Amniotic stem cell (primary cell): ENCODE data around the gene RPS15A.
"Not testable (repeated sequence)": the region's sequence is repeated elsewhere in the genome, so short reads cannot be mapped to it uniquely, and the experiment has no call there.

Source experiments
- DNase-seq: peaks from one replicate; lab custom pipeline; 2025; lab: John Stamatoyannopoulos, UW

RPS15A gene

GRCh38 chr16:18797746-18798145 is 7.6 kb upstream of the RPS15A start:
- no peak for DNase-seq

GRCh38 chr16:18796377-18796776 is 6.2 kb upstream of the RPS15A start:
- DNase-seq = no peak

DNA sequence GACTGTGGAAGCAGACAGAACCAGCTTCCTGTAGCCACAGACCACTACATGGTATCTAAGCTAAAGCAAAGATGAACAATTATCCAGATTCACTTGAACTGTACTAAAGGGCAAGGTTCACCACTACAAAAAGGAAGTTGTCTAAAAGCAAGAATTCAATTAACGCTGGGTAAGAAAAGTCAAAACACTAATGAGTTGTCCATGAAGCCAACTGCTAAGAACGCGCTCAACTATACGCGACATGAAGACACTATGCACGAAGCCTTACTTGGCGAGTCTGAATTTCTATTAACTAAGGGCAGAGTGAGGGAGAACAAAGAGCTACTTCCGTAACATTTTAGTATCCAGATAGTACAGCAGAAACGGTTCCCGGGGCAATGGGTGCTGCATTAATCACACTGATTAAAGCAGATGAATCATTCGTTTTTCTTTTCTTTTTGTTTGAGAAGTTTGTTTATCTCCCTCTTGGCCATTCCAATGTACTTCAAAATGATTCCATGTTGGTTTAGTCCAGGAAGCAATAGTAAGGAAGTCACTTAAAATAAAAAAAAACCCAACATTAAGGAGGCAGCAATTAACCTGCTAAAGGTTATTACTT is 2.8 kb upstream of the RPS15A start:
- no peak for DNase-seq

GRCh38 chr16:18789515-18789849 is 652 bp downstream of the RPS15A start:
- DNase-seq = no peak

- DNase-seq = no peak
Observed at GRCh38 chr16:18788828-18789514, 1.2 kb downstream of the RPS15A start.

GRCh38 chr16:18784917-18785623 is 5.1 kb downstream of the RPS15A start:
- DNase-seq = no peak

- DNase-seq = no peak
Observed at GRCh38 chr16:18783430-18784341, 6.4 kb downstream of the RPS15A start.

DNA sequence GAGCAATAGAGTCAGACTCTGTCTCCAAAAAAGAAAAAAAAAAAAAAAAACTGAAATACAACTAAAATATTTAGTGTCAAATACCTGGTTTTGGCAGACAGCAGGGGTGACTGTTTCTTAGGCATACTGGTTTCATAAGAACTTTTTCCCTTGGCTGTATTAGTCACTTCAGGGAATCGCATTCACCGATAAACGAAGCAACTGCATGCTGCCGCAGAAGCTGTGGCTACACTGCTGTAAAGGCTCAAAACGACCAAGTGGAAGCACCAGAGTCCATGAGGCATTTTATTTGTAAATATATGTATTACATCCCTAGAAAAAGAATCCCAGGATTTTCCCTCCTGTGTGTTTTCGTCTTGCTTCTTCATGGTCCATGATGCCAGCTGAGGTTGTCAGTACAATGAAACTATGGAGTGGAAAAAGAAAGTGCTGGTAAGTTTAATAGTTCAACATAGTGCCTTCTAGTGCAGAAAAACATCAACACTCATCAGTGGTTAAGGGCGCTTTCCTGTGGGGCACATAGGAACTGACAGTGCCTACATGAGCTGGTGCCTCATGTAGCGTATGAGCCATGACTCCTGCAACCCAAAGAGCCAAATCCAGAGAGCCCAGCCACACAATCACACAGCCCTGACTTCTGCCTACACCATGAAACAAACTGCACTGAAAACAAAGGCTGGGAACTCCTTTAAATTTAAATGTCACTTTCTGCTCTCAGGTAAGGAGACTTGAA is 7.3 kb downstream of the RPS15A start:
- no peak for DNase-seq

- not testable (repeated sequence) for DNase-seq
Observed at GRCh38 chr16:18781232-18781631, 8.9 kb downstream of the RPS15A start.

DNA sequence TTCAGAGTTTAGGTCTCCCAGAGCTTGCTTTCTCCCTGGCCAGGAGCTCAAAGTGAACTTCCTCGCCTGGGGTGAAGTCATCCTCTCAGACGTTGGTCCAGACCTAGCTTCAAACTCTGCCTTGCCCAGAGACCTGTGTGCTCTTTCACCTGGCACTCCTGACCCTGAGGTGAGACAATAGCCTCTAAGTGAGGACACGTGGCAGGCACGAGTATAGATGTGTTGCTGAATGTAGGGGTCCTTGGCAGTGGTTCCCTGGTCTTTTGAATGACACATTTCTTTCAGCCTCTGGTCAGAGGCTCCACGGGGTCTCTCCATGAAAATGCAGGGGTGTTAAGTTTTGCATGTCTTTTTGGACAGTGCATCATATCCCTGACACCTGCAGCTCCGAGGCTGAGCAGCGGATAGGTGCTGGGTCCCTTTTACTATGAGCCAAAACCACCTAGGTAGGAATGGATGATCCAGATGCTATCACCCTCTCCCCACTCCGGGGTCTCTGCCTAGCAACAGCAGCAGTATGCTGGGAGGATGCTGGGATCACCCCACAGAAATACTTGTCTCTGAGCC is 9.6 kb downstream of the RPS15A start:
- not testable (repeated sequence) for DNase-seq

DNA sequence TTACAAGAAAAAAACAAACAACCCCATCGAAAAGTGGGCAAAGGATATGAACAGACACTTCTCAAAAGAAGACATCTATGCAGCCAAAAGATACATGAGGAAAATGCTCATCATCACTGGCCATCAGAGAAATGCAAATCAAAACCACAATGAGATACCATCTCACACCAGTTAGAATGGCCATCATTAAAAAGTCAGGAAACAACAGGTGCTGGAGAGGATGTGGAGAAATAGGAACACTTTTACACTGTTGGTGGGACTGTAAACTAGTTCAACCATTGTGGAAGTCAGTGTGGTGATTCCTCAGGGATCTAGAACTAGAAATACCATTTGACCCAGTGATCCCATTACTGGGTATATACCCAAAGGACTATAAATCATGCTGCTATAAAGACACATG is 12.5 kb downstream of the RPS15A start:
- not testable (repeated sequence) for DNase-seq

DNA sequence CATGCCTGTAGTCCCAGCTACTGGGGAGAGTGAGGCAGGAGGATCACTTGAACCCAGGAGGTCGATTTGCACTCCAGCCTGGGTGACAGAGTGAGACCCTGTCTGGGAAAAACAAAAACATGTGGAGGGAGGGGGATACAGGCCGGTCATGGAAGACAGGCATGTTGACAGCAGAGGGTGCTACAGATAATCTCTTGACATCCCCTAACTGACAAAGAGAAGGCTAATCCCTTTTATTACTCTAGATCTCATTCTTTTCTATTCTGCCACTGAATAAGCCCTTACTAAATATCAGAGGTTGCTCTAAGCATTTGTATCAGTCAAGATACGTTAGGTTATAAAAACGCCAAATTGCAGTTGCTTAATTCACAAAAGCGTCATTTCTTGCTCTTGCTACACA is 13.8 kb downstream of the RPS15A start:
- DNase-seq = not testable (repeated sequence)

GRCh38 chr16:18774651-18775050 is 15.5 kb downstream of the RPS15A start:
- not testable (repeated sequence) for DNase-seq

DNA sequence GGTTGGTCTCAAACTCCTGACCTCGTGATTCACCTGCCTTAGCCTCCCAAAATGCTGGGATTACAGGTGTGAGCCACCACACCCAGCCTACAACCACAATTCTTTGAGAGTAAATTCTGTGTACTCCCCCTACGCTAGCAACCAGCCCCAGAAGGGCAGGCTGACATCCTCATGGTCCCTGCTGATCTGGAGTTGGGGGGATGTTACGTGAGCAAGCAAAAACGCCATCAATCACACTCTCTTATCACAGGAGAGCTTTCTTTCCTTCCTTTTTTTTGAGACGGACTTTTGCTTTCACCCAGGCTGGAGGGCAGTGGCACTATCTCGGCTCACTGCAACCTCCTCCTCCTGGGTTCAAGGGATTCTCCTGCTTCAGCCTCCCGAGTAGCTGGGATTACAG is 18.0 kb downstream of the RPS15A start:
- DNase-seq = not testable (repeated sequence)

DNA sequence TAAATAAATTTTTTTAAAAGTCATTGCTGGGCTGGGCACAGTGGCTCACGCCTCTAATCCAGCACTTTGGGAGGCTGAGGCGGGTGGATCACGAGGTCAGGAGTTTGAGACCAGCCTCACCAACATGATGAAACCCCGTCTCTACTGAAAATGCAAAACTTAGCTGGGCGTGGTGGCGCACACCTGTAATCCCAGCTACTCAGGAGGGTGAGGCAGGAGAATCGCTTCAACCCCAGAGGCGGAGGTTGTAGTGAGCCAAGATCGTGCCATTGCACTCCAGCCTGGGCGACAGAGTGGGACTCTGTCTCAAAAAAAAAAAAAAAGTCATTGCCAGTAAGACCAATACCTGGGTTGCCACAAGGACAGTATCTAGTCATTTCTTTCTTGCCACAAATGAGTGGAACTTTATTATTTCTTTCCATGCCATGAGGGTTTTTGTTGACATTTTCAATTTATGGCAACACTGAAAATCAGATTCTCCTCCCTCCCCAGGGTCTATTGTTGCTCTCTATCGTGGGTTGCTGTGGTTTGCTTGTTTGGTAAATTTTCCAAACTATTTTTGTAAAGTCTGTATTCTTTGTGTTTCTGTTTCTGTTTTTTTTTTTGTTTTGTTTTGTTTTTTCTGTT is 19.7 kb downstream of the RPS15A start:
- DNase-seq = not testable (repeated sequence)

DNA sequence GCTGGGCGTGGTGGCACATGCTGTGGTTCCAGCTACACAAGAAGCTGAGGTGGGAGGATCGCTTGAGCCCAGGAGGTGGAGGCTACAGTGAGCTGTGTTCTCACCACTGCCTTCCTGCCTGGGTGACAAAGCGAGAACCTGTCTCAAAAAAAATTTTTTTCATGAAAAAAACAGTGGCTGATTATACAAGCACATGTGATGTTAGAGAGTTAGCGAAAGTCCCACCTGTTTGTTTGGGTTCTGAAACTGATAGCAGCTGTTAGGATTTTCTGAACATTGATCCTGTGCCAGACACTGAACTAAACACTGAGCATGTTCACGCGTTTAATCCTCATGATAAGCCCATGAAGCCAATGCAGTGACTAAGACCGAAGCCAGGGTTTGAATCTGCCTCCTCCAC is 22.9 kb downstream of the RPS15A start:
- DNase-seq = not testable (repeated sequence)

- not testable (repeated sequence) for DNase-seq
Observed at GRCh38 chr16:18762713-18763112, 27.4 kb downstream of the RPS15A start.

DNA sequence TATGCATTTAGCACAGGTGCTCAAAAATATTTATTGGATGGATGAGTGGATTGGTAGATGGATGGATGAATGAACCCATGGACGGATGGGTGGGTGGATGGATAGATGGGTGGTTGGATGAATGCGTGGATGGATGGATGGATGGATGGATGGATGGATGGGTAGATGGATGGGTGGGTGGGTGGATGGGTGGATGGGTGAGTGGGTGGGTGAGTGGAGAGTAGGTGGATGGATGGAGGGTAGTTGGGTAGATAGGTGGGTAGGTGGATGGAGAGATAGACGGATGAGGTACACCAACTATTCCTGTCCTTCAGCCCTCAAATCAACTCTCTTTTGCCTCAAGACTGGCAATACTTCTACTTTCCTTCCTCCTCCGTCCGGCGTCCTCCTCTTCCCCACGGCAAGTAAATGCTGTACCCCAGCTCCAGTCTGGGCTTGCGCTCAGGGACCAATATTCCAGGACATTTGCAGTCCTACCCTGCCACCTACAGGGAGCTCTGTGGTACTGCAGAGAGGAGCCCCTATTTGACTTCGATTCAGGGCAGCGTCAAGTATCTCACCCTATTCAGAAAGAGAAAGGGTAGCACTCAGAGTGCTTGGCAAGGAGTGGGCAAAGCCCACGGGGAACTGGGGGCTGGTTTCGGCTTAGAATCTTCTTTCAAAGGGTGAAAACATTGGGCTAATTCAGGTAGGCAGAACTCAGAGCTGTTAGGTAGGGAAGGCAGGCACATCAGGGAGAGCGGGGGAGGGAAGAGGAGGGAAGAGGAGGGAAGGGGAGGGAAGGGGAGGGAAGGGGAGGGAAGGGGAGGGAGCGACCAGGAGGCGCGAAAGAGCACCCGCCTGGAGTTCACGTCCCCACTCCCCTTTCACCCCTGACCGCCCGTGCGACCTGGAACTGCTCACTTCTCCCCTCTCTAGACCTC is 30.3 kb downstream of the RPS15A start:
- not testable (repeated sequence) for DNase-seq

DNA sequence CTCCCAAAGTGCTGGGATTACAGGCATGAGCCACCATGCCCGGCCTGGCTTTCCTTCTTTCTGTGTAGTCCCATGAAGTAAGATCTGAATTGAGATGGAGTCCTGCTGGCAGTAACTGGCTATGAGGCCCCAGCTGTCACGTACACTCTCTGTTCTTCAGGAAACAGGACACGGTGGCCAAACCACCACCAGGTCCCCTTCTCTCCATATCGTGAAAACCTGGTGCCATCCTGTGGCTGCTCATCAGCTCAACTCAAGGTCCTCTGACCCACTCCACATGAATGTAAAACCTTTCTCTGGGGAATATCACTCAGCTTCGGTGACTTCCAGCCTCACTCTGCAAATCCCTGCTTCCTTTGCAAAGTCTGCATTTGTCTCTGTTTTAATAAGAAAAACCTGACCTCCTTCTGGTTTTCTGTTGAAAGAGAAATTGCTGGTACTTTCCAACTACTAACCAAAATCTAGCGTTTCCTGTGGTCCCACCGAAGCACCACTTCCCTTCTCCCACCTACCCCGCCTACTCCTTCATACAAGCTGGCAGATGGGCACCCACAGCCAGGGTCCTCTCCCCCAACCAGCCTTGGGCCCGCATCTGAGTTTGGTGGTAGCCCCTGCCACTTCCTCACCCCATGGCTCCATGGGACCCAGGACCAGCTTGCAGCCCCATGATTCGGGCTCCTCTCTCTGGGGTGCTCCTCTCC is 32.0 kb downstream of the RPS15A start:
- DNase-seq = not testable (repeated sequence)
